ENCODE measurements around the gene PIKFYVE.
A peak's percentile ranks its signal among the peaks of the same experiment; 100 is the strongest.
"Not testable (repeated sequence)": the region's sequence is repeated elsewhere in the genome, so short reads cannot be mapped to it uniquely, and the experiment has no call there.

The PIKFYVE gene

GRCh38 chr2:208255557-208256106 is 10.4 kb upstream of the PIKFYVE start:
- no peak for DNase-seq

- no peak for DNase-seq
Observed at GRCh38 chr2:208256192-208256782, 9.8 kb upstream of the PIKFYVE start.

GRCh38 chr2:208256849-208257813 is 8.9 kb upstream of the PIKFYVE start:
- DNase-seq = not testable (repeated sequence)

- DNase-seq = peak; percentile 81
Observed at GRCh38 chr2:208265371-208265800, 669 bp upstream of the PIKFYVE start.

GRCh38 chr2:208266553-208266893 is 468 bp downstream of the PIKFYVE start:
- DNase-seq = no peak

DNA sequence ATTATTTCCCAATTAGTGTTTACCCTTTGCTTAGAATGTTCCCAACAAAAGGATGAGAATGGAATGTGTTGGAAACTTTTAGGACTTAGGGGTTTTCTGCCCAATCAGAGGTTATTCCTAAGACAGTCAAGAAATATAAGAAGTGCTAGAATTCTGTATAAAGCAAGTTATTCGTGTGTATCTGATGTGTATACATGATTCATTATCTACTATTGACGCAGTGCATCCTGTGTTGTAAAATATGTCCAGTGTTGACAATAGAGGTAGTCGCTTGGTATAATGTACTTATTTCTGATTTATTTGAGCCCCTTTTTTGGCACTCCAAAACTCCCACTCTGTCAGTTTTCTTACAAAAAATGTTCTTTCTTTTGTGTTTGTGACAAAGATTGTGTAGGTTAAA is 881 bp downstream of the PIKFYVE start:
- DNase-seq = no peak

- not testable (repeated sequence) for DNase-seq
Observed at GRCh38 chr2:208267526-208267925, 1.5 kb downstream of the PIKFYVE start.

- DNase-seq = no peak
Observed at GRCh38 chr2:208268156-208268952, 2.3 kb downstream of the PIKFYVE start.

DNA sequence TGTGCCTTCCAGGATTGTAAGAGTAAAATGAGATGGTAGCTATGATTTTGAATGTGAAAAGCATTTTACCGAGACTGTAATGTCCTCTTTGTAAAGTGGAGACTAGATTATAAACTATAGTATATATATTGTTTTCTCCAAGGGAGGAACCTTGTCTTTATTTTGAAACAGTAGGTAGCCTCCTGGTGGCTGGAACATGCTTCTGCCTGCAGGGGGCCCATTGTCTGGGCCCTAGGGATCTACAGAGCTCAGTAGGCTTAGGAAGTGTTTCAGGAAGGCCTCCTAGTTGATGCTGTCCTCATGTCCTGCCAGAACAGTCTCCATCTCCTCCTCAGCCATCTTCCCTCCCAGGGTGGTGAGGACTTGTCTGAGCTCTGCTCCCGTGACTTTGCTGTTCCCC is 3.0 kb downstream of the PIKFYVE start:
- DNase-seq = no peak

DNA sequence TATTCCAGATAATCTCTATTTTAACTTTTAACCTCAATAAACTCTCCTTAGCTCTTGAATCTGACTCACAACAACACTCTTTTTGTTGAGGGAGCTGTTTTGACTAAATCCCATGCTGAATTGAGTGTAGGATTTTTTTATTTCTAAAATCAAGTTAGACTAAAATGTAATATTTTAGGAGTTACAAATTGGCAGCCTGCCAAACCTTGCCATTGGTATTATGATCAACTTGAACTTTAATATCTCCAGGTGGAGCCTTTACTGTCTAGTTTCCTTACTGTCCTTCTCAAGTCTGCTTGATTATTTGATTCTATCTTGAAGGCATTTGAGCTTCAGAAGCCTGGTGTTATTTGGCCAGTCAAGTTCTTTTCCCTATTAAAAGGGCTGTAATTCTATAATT is 8.7 kb downstream of the PIKFYVE start:
- DNase-seq = no peak

DNA sequence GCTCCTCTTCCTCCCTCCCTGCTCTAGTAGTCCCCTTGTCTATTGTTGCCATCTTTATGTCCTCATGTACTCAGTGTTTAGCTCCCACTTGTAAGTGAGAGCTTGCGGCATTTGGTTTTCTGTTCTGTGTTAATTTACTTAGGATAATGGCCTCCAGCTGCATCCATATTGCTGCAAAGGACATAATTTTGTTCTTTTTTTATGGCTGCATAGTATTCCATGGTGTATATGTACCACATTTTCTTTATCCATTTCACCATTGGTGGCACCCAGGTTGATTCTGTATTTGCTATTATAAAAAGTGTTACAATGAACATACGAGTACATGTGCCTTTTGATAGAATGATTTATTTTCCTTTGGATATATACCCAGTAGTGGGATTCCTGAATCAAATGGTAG is 12.5 kb downstream of the PIKFYVE start:
- no peak for DNase-seq

DNA sequence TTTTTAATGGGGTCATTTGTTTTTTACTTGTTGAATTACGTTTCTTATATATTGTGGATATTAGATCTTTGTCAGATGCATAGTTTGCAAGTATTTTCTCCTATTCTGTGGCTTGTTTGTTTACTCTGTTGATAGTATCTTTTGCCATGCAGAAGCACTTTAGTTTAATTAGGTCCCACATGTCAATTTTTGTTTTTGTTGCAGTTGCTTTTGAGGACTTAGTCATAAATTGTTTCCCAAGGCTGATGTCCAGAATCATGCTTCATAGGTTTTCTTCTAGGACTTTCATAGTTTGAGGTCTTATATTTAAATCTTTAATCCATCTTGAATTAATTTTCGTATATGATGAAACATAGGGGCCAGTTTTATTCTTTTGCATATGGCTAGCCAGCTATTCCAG is 13.2 kb downstream of the PIKFYVE start:
- DNase-seq = no peak

GRCh38 chr2:208280234-208280633 is 14.2 kb downstream of the PIKFYVE start:
- no peak for DNase-seq

- no peak for DNase-seq
Observed at GRCh38 chr2:208280933-208281332, 14.9 kb downstream of the PIKFYVE start.

DNA sequence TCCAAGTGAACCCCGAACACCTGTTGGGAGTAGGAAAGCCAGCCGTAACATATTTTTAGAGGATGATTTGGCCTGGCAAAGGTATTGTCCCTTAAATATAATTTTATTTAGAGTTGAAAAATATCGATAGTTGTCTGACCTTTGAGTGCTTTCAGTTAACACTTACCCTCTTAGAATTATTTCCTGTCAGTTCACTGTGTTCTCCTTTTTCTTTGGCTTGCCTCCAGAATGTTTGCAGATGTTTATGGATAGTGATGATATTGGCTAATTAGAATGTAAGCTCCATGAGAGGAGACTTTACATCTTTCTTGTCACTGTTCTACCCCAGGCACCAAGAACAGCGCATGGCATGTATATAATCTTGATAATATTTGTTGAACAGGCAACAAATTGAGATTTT is 19.8 kb downstream of the PIKFYVE start:
- no peak for DNase-seq

- no peak for DNase-seq
Observed at GRCh38 chr2:208294482-208295024, 28.5 kb downstream of the PIKFYVE start.

GRCh38 chr2:208295834-208296233 is 29.8 kb downstream of the PIKFYVE start:
- DNase-seq = no peak

GRCh38 chr2:208296610-208297009 is 30.6 kb downstream of the PIKFYVE start:
- DNase-seq = no peak

GRCh38 chr2:208297961-208298360 is 31.9 kb downstream of the PIKFYVE start:
- no peak for DNase-seq

- no peak for DNase-seq
Observed at GRCh38 chr2:208300847-208301618, 35.0 kb downstream of the PIKFYVE start.

DNA sequence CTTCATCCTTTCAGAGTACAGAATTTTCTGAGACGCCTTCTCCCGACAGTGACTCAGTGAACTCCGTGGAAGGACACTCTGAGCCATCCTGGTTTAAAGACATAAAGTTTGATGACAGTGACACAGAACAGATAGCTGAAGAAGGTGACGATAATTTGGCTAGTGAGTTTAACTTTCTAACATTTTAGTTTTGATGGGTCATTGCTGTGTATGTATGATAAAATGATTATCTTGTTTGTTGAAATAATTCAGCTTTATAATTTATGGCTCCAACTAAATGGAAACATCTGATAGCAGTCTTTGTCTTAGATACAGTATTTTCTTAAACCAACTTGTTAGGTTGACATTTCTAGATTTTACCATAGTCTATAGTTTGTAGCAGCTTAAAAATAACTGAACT is 38.1 kb downstream of the PIKFYVE start:
- no peak for DNase-seq

- no peak for DNase-seq
Observed at GRCh38 chr2:208304695-208305094, 38.6 kb downstream of the PIKFYVE start.
